SHP77 (cell line): ENCODE data around the gene AFAP1.

Experiments
- DNase-seq, 2 experiments: peaks; one replicate each; lab custom pipeline; 2025; lab: John Stamatoyannopoulos, UW

AFAP1 gene

DNA sequence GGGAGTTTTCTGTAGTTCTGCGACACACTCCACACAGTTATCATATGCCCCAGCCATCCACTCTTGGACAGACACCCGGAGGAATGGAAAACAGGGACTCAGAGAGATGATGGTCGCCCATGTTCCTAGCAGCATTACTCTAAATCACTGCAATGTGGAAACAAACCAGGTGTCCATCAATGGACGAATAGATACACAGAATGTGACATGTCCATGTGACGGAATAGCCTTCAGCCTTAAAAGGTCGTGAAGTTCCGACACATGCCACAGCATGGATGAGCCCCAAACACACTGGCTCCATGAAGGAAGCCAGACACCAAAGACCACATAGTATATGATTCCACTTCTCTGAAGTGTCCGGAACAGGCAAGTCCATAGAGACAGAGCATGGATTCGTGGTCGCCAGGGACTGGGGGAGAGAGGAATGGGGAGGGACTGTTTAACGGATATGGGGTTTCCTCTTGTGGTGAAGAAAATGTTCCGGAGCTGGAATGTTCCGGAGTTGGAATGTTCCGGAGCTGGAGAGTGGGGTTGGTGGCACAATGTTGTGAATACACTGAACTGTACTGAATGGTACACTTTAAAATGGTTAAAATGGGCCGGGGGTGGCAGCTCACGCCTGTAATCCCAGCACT is 28.7 kb upstream of the AFAP1 start:
- no peak for DNase-seq

DNA sequence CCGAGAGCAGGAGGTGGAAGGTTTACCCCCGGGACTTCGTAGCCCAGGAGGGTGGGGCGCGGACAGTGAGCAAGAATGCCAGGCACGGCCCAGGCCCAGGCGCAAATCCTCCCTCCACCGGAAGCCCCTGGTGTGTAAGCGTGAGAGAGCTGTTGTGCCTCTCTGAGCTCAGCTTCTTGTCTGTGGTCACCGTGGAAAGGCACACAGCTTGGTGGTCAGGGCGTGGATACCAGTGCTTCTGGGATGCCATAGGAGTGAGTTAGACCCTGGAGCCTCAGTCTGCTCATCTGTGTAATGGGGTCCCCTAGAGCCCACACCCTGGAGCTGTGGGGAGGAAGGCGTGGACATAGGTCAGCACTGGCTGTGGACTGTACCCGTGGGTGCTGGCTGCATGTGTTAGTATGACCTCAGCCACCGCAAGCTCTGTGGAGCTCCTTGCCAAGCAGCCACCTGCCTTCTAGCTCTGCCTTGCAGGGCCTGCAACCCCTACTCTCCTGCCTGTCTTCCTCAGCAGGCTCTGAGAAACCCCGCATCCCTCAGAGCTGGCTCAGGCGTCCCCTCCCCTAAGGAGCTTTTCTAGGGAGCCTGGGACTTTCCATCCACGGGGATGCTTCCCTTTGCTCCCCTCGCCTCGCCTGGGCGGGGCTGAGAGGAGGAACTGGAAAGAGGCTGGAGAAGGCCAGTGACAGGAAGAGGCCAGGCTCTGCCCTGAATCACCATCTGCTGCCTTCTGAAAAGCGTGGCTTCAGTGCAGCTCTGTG is 28.0 kb upstream of the AFAP1 start:
- no peak for DNase-seq

DNA sequence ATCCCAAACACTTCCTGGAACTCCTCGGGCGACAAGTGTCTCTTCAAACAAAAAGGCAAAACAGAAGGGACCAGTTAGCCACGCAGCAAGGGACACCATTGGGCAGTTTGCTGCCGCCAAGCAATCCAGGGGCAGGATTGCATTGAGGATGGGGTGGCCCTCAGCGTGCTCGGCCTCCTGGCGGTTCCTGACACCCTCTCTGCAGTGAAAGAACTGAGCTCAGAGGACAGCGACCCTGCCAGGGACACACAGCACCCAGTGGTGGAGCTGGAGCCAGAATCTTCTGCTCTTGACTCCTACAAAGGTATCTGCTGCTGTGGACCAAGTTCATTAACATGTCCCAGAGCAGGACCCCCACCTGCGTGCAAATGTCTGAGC is 27.4 kb upstream of the AFAP1 start:
- DNase-seq: no peak

DNA sequence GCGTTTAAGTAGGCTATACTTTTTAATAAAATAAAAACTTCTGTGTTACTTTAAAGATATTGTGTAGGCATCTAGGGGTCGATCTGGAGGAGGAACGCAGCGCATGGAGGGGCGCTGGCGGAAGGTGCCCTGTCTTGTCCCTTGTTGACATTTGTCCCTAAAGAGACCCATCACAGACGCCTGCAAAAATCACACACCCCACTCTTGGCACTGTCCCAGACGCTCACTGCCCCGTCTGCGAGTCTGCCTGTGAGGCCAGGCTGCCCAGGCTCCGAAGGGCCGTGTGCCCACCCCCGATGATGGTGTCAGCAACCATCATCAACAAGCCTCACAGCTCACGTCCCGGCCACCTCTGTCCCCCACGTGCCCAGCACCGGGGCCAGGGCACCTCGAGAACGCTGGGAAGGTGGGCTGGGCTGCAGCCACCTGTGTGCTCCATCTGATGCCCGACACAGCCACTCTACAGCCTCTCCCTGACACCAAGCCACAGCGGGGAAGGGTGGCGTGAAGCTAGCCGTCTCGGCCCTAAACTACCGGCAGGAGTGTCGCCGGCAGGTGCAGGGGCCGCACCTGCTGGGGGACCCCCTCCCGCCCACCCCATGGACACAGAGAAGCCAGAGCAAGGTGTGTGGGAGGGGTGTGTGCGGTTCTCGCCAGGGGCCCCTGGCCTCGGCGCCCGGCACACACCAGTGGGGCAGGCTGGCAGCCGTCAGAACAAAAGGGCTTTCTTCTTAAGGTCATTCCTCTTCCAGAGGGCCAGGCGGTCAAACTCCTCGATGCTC is 26.8 kb upstream of the AFAP1 start:
- DNase-seq: no peak

DNA sequence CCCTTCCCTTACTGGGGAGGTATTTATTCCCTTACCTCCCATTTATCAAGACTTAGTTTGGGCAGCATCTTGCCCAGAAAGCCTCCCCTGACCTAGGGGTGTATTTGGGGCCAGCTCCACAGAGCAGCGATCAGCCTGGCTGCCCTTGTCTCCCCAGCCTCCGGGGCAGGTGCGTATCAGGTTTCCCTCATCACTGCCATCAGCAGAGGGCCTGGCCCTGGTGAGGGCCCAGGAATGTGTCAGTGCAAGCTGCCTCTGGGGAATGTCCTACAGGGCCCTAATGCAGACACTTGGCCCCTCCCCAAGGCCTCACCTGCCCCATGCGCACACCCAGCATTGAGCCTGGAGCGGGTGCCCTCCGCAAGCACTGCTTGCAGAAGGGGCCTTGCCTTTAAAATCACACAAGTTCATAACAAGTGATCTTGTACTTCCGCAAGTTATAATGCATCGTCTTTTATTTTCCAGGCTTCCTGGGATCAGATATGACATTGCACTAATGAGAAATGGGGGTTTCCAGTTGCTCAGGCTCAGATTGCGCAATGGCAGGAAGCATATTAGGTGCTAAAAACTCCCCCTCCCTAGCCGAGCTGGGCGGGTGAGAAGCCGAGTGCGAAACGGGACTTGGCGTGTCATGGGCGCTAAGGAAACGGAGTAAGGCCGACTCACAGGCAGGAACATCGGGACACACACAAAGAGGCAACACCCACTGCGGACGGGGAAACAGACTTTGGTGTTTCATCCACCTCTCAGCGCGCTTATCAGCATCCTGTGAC is 25.4 kb upstream of the AFAP1 start:
- no peak for DNase-seq

DNA sequence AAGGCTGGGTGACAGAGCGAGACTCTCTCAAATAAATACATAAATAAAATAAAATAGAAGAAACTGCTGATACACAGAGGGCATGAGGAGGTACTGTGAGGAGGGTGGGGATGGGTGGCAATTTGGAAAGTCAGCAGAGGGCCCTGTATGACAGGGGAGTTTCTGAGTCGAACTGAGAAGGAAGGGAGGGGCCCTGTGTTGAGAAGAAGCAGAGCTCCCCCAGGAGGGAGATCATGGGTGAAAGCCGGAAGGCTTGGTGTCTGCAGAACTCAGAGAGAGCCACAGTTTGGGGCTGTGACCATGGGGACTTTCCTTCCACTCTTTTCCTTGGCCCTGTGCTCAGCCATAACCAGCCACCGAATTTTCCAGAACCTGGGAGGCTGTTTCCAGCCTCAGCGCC is 24.8 kb upstream of the AFAP1 start:
- no peak for DNase-seq

DNA sequence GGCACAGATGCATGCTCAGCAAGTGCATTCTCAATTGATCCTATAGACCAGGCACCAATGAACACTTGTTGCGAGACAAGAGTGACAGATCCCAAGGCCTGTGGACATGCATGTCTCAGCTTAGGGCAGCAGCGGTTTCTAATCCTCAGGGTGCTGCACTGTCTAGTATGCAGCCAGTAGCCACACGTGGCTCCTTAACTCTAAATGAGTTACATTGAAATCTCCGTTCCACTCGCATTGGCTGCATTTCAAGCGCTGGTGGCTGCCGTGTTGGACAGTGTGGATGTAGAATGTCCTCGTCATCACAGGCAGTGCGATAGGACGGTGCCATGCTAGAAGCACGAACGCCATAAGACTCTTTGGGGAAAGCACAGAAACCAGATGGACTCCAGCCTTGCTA is 24.0 kb upstream of the AFAP1 start:
- no peak for DNase-seq

DNA sequence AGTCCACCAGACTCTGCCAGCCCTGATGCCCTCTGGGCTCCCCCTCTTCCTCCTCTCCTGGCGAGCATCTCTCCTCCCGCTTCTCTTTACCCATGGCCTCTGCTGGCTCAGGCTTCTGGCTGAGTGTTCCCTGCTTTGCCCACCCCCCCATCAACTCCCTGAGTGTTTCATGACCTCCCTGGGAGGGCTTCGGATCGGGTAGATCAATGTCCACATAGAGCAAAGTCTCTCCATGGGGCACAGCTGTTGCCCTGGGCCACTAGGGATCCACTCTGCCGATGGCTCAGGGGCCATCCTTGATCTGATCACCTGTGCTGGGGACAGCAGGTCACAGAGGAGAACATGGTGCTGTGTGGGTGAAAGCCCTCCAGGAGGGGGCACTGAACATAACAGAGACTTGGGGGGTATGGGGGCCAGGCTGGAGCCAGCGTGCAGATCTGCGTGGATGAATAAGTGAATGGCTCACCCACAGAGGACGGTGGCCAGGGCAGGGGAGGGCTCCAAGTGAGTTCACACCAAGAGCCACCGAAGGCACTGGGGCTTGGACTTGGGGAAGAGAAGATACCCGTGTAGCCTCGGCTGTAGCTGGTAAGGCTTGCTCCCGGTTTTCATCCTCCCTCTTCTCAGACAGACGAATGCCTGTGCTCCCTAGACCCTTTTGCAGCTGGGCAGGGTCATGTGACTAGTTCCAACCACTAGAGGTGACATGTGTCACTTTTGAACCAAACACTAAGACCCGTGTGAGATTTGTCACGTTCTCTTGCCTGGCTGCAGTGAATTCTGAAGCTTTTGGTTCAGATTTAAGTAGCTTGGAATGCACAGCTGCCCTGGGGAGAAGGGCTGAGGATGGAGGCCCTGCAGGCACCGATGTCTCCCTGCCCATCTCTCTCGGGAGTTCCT is 23.2 kb upstream of the AFAP1 start:
- DNase-seq: no peak

DNA sequence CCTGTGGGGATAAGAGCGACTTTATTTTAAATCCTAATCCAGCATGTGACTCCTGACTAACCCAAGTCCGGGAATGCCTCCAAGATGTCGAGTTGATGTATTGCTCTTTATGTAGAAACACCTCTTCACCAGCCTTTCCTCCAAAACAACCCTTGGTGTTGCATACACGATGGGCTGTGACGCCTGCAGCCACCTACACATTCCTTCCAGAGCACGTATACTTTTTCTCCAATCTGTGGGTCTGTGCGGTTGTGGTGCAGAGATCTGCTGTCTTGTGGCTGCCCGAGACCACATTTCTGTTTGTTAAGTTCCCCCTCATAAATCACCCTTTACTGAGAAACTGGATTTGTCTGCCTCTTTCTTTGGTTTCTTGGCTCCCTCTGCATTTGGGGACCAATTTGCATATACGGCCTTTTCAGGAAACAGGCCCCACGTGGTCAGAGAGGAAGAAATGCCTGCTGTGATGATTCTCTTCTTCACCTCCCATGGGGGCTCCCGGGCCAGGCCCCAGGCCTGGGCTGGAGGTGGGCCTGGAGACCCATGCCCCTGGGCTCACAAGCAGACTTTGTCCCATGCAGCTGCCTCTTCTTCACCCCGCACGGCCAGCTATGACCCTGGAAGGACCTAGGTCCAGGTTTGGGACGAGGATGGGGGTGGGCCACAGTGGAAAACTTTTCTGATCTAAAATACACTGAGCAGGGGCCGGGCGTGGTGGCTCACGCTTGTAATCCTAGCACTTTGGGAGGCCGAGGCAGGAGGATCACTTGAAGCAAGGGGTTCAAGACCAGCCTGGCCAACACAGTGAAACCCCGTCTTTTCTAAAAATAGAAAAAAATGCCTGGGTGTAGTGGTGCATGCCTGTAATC is 21.4 kb upstream of the AFAP1 start:
- no peak for DNase-seq

DNA sequence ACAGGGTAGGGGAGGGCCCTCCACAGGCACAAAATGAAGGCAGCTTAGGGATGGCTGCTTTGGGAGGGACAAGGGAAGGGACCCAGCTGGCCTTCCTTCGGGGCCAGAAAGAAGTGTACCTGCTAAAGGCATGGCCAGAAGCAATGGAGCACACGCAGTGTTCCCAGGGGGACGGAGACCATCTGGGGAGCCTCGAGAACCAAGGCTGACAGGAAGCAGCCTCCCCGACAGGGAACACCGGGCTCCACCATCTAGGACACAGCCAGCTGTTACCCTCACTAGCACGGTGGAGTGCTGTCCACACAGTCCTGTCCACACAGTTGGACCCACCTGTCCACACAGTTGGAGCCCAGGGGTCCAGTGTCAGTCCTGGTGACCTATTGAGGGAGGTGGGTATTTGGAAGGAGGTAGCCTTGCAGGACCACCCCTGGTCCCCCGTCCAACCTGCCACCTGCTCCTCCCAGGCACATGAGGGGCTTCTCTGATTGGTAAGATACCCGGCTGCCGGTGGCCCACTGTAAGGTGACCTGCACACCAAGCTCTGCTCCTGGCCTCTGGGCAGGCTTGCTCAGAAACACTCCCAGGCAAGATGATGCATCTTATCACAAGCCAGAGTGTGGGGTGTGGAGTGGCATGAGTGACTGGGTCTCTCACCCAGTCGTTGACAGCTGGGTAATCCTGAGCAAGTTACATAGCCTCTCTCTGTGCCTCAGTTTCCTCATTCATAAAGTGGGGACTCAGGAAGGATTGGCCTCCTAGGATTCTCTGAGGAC is 20.5 kb upstream of the AFAP1 start:
- DNase-seq: no peak

DNA sequence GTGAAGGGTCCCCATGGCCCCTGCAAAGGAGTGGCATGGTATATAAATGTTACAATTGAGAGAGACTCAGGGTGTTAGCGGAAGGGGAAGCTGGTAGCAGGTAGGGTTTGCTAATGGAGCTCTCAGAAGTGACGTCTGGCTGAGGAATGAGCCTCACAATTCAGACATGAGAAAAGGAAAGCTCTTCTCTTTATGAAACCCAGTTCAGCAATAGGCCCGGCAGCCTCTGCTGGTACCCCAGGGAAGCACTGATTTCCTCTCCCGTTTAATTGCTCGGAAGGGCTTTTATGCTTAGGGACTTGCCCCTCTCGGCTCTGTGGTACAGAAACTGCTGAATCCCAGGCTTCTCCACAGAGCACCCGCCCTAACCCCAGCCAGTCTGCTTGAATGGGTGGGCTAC is 19.4 kb upstream of the AFAP1 start:
- DNase-seq: no peak

DNA sequence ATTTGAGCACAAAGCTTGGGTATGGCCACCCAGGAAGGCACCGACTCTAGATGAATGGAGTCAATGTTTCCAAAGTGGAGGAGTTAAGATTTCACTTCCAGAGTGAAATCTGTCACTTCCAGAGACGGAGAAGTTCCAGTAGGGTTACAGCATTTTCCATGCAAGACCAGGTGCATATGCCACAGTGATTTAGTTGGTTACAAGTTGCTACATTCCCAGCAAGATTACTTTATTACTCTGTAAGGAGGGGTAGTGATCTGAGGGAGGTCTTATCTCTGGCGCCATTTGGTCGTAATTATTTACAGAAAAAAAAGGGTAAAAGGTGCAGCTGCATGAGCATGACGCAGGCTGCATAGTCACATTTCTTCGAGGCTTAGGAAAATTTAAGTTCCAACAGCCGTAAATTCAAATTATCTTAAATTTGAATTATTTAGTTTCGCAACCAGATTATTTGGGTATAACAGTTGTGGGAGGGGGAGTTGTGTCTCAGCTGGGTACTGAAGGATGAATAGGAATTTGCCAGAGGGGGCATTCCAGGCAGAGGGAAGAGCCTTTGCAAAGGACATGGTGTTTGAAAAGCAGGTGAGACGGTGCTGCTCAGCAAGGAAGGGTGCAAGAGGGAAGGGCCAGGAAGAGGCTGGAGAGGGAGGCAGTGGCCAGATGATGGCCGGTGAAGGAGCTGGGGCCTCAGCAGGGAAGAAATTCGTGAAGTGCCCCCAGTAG is 17.4 kb upstream of the AFAP1 start:
- no peak for DNase-seq

DNA sequence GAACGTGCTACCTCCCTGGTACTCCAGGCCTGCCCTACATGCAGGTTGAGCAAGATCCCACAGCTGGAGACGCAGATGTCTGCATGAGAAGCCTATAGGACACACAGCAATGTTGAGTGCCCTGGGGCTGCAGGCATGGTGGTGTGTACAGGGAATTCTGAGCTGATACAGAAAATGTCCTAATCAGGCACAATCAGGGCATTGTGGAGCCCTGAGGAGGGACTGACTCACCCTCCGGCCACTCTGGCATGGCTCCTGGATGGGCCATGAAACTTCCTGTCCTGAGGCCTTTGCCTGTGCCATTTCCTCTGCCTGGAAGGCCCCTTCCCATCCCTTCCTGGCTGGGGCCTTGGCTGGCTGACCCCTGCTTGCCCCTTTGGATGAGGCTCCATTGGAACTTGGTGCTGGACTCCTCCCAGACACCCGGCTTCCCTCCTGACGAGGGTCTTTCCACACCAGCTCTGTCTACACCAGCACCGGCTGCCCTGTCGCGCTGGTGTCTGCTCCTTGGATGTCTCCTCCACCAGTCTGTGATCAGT is 16.7 kb upstream of the AFAP1 start:
- no peak for DNase-seq

DNA sequence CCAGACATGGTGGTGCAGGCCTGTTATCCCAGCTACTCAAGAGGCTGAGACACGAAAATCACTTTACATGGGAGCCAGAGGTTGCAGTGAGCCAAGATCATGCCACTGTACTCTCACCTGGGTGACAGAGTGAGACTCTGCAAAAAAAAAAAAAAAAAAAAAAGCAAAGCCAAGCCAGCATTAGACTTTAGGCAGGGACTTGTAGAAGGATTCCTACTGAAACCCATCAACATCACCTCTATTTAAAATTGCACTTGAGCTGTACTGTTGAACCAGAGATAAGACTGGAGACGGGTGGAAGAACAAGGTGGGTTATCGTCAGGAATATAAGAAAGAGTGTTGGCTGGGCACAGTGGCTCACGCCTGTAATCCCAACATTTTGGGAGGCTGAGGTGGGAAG is 15.7 kb upstream of the AFAP1 start:
- DNase-seq: no peak

DNA sequence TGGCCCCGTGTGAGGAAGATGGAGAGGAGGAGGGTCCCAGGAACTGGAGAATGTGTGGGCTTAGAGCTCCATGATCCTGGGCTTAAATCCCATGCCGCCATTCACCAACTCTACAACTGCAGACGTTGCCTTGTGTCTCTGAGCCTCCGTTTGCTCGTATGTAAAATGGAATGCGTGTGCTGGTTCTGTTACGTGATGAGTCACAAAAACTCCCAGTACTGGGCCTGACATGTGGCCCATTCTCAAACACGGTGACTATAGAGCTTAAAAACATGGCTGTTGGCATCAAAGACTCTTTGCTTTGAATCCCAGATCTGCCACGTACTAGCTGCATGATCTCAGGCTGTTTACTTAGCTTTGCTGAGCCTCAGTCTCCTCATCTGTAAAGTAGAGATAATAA is 13.0 kb upstream of the AFAP1 start:
- no peak for DNase-seq

DNA sequence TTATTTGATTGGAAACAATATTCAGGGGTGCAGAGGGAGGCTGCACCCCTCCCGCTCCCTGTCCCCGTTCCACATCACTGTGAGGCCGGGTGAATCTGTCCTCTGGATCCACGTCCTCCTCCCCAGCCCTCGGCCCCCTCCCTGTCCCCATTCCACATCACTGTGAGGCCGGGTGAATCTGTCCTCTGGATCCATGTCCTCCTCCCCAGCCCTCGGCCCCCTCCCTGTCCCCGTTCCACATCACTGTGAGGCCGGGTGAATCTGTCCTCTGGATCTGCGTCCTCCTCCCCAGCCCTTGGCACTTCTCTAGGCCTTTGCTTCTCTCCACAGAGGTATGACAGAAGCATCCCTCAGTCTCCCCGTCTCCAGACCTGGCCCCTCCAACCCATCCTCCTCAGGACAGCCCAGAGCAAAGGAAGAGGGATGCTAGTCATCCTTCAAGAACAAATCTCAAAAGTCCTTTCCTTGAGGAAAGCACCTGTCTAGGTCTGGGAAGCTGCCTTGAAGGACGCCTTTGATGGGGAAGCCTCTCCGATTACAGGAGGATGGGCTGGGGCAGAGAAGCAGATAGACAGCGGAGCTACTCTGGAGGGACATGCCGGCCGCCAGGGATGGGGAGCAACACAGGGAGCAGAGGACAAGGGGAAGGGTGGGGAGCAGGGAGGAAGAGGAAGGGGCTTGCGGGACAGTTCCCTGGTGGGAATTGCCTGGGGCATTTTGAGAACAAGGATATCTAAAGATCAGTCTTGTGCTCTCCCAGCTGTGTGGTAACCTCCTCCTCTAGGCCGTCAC is 10.8 kb upstream of the AFAP1 start:
- DNase-seq: no peak

DNA sequence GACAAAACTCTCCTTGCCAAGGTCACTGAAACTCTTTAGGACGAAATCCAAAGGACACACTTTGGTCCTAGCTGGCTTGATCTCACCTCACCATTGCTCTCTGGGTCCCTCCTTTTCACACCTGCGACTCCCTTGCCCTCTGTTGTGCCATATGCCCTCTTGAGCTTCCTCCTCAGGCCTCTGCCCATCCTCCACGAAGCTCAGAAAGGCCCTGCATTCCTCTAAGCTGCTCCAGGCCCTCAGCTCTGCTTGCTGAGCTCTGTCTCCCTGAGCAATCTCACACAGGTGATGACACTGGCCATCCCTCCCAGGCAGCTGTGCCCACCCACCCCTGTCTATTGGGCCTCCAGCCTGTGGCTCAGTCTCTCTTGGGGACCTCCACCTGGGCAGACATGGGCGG is 10.1 kb upstream of the AFAP1 start:
- no peak for DNase-seq

DNA sequence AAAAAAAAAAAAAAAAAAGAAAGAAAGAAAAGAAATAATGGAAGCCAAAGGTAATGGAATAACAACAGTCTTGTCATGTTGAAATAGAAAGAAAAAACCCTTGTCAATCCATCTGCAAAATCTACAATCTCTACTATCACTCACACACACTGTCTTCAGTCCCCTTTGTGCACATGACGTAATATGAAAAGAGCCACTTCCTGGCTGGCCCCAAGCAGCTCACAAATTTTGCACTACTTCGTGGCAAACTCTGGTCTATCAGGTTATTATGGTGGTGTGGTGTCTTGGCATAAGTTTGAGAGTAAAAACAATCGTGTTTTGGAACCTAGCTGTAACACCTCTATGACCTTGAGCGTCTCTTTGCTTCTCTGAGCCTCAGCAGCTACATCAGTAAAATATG is 8.3 kb upstream of the AFAP1 start:
- DNase-seq: no peak
